LNCaP clone FGC (cell line): ENCODE measurements around the gene CLCA4.

Source experiments
- DNase-seq: peaks from one replicate; pipeline ENCODE4 v3.0.0-alpha.2; 2011; ENCODE audit warnings: low read depth
- H3K4me3 ChIP-seq: 2 replicates; pipeline ENCODE4 v1.5.1; 2011; ENCODE audit warnings: mild to moderate bottlenecking, low read depth, low read length, control low read depth
- CTCF ChIP-seq: IDR thresholded peaks from 2 replicates; pipeline ENCODE4 v1.5.1; 2012; ENCODE audit warnings: mild to moderate bottlenecking; ENCODE audit not compliant: control insufficient read depth, insufficient read depth; ENCODE audit errors: extremely low read depth

CLCA4 gene

GRCh38 chr1:86508583-86508969 is 38.3 kb upstream of the CLCA4 start:
- no peak for TF ChIP-seq CTCF
- DNase-seq: no peak
- no peak overlapping the region for H3K4me3 ChIP-seq

- peak; percentile 92 for TF ChIP-seq CTCF
- no peak overlapping the region for H3K4me3 ChIP-seq
- peak; percentile 50 for DNase-seq
These were observed 31.3 kb upstream of the CLCA4 start for GRCh38 chr1:86515597-86515996.

- no peak overlapping the region for H3K4me3 ChIP-seq
- no peak for DNase-seq
- TF ChIP-seq CTCF: no peak
These were observed 30.5 kb upstream of the CLCA4 start for GRCh38 chr1:86516335-86516734.

DNA sequence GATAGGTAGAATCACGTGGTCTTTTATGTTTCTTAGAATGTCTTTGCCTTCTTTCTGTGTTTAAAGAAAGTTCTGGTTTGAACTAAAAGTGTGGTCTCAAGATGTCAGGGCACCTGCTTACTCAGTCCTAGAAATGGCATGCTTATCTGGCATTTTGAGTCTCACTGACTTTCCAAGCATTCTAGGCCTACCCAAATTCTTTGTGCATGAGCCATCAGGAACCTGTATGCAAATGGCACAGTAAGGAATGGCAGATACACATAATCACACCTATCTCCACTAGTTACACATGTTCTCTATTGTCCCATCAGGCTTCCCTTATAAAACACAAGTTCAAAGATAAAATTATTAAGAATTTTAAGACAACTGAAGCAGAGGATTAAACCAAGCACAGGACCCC is 29.5 kb upstream of the CLCA4 start:
- TF ChIP-seq CTCF: no peak
- no peak for DNase-seq
- no peak overlapping the region for H3K4me3 ChIP-seq

- no peak for TF ChIP-seq CTCF
- DNase-seq: no peak
- H3K4me3 ChIP-seq: no peak overlapping the region
These were observed 25.9 kb upstream of the CLCA4 start for GRCh38 chr1:86520789-86521521.

GRCh38 chr1:86521522-86521891 is 25.4 kb upstream of the CLCA4 start:
- DNase-seq: no peak
- H3K4me3 ChIP-seq: no peak overlapping the region
- no peak for TF ChIP-seq CTCF

DNA sequence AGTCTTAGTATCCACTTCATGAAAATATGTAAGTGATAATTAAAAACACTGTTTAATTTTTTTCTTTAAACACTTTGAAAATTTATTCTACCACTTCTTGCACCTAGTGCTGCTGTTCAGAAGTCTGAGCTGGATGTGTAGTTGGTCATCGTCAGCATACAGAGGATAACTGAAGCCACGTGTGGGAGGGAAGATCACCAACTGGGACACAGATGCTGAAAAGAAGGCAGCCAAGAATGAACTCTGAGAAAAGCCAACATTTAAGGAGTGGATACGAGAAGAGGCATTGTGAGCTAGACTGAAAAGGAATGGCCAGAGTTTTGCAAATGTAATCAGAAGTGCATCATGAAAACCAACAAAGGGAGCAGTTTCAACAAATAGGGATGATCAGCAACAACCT is 24.6 kb upstream of the CLCA4 start:
- TF ChIP-seq CTCF: no peak

More for the DNA sequence above, 24.6 kb upstream of the CLCA4 start:
- no peak for DNase-seq
- H3K4me3 ChIP-seq: no peak overlapping the region
